Neutrophil (primary cell): ENCODE data around the gene ACAD8.

Source experiments
- H3K27ac ChIP-seq: fragments of 200-600 bp; sonication (generic); 2 replicates; pipeline ENCODE4 v1.5.1; 2016; ENCODE audit warnings: mild to moderate bottlenecking, moderate library complexity
- H3K27me3 ChIP-seq: fragments of 200-600 bp; sonication (generic); 2 replicates; pipeline ENCODE4 v1.6.0; 2016; ENCODE audit warnings: mild to moderate bottlenecking
- H3K36me3 ChIP-seq: fragments of 200-600 bp; sonication (generic); 2 replicates; pipeline ENCODE4 v1.5.1; 2017
- H3K4me1 ChIP-seq, 2 experiments: fragments of 200-600 bp in 1 of 2; sonication (generic) in 1 of 2; 1 replicate in 1 of 2; 2 replicates in 1 of 2; pipeline versions ENCODE4 v1.5.1 to v1.6.1; 2013 to 2016; ENCODE audit warnings: low read depth in 1 of 2, low read length in 1 of 2, mild to moderate bottlenecking in 1 of 2, moderate library complexity in 1 of 2; ENCODE audit not compliant: control insufficient read depth in 1 of 2, insufficient read depth in 1 of 2
- H3K4me3 ChIP-seq, 2 experiments: fragments of 200-600 bp in 1 of 2; sonication (generic) in 1 of 2; 1 replicate in 1 of 2; 2 replicates in 1 of 2; pipeline ENCODE4 v1.5.1; 2013 to 2016; ENCODE audit warnings: low read depth in 1 of 2, low read length in 1 of 2, mild to moderate bottlenecking in 1 of 2, moderate library complexity in 1 of 2
- H3K9me3 ChIP-seq: fragments of 200-600 bp; sonication (generic); 2 replicates; pipeline ENCODE4 v1.5.1; 2016
- TF ChIP-seq, protein P1 (sequence below): fragments of 200-600 bp; sonication (generic); IDR thresholded peaks from 2 replicates; pipeline ENCODE4 v1.5.1; 2016; ENCODE audit warnings: antibody characterized with exemption

ACAD8 gene

DNA sequence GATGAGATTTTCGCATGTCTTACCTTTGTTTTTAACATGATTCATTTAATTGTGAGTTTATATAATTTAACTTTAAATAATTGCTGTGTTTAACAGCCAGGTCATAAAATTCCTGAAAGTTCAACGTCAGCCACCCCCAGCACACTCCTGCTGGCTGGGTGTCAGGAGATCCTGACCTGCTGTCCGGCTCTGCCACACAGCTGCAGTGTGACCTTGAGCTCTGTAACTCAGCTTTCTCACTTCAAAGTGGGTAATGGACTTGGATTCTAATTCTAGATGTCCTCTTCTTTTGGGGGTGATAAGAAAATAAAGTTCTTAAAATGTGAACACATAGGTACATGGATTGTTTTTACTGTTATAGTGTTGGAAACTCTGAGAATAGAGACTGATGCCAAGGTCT lies 18.0 kb upstream of the ACAD8 start:
- TF ChIP-seq, protein P1, sequence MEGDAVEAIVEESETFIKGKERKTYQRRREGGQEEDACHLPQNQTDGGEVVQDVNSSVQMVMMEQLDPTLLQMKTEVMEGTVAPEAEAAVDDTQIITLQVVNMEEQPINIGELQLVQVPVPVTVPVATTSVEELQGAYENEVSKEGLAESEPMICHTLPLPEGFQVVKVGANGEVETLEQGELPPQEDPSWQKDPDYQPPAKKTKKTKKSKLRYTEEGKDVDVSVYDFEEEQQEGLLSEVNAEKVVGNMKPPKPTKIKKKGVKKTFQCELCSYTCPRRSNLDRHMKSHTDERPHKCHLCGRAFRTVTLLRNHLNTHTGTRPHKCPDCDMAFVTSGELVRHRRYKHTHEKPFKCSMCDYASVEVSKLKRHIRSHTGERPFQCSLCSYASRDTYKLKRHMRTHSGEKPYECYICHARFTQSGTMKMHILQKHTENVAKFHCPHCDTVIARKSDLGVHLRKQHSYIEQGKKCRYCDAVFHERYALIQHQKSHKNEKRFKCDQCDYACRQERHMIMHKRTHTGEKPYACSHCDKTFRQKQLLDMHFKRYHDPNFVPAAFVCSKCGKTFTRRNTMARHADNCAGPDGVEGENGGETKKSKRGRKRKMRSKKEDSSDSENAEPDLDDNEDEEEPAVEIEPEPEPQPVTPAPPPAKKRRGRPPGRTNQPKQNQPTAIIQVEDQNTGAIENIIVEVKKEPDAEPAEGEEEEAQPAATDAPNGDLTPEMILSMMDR, result no peak
- peaks cover 28 to 30% of the 10 kb centered on the region in 2 experiments for H3K4me1 ChIP-seq
- peaks cover 58% of the 10 kb centered on the region for H3K36me3 ChIP-seq
- no peak overlapping the region for H3K4me3 ChIP-seq
- H3K9me3 ChIP-seq, result no peaks in the 10 kb centered on the region
- no peaks in the 10 kb centered on the region for H3K27me3 ChIP-seq
- no peak overlapping the region for H3K27ac ChIP-seq

DNA sequence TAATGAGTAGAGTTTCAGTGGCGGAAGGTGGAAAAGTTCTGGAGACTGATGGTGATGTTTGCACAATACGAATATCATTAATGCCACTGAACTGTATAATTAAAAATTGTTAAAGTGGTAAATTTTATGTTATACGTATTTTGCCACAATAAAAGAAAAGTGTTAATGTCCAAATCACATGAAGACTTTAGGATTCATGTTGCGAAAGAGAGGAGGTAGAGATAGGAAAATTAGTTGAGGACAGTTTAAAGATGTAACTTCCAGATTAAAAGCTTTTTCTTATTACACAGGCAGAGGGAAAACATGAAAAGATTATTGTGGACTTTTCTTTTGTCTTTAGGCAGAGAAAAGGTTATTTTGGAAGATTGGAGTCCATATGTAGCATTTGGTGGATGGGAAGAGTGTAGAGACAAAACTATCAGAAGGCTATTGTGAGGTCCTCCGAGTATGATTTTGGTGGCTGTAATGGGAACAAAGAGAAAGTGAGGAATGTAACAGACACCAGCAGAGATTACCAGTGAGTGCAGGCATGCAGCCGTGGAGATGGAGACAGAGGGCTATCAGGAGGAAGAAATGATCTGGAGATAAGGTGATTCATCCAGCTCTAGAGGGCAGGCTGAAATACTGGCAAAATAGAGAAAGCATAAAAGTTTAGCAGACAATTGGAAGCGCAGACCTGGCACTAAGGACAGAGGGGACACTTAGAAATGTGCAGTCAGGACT lies 16.4 kb upstream of the ACAD8 start:
- Histone ChIP-seq H3K36me3 (peaks cover 72% of the 10 kb centered on the region), H3K27ac (no peak overlapping the region), H3K4me3 (no peak overlapping the region), H3K27me3 (no peaks in the 10 kb centered on the region), H3K9me3 (no peaks in the 10 kb centered on the region), H3K4me1 (peaks cover 15 to 18% of the 10 kb centered on the region in 2 experiments)
- TF ChIP-seq, protein P1, result no peak

DNA sequence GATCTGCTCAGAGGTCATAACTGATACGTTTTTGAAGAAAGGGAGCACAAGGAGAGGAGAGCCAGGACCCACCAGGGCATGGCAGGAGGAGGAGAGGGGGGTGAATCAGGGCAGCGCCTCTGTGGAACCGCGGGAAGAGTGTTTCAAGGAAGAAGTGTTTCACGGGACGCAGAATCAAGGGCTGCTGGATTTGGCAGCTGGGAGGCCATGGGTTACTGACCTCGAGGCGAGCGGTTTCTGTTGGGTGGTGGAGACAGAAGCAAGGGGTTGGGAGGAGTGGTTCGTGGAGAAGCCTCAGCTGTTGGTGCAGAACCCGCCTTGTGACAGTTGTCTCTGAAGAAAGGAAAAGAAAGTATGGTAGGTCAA lies 15.8 kb upstream of the ACAD8 start:
- Histone ChIP-seq H3K36me3 (peaks cover 74% of the 10 kb centered on the region), H3K27ac (no peak overlapping the region), H3K4me3 (no peak overlapping the region), H3K27me3 (no peaks in the 10 kb centered on the region), H3K4me1 (peaks cover 15 to 18% of the 10 kb centered on the region in 2 experiments), H3K9me3 (no peaks in the 10 kb centered on the region)
- TF ChIP-seq, protein P1, result no peak

DNA sequence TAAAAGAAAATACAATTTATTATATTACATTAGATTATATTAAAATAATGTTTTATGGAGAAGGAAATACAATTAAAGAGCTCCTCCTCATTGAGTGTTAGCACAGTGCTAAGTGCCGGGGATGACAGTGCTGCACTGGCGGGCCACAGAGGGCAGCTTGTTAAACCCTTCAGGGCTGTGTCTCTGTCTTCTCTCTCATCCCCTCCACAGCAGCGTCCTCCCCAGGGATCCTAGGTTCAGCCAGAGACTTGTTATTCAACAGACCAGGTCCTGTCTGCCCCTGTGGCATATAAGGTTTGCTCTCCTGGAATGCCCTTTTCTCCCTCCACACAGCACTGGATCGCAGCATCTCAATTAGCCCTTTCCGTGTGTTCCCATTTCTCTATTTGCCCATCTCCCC lies 14.4 kb upstream of the ACAD8 start:
- no peaks in the 10 kb centered on the region for H3K9me3 ChIP-seq
- no peak overlapping the region for H3K4me3 ChIP-seq
- no peaks in the 10 kb centered on the region for H3K27me3 ChIP-seq
- peaks cover 88% of the 10 kb centered on the region for H3K36me3 ChIP-seq
- no peak overlapping the region for H3K27ac ChIP-seq
- peaks cover 14% of the 10 kb centered on the region in 2 experiments for H3K4me1 ChIP-seq
- TF ChIP-seq, protein P1, result no peak

DNA sequence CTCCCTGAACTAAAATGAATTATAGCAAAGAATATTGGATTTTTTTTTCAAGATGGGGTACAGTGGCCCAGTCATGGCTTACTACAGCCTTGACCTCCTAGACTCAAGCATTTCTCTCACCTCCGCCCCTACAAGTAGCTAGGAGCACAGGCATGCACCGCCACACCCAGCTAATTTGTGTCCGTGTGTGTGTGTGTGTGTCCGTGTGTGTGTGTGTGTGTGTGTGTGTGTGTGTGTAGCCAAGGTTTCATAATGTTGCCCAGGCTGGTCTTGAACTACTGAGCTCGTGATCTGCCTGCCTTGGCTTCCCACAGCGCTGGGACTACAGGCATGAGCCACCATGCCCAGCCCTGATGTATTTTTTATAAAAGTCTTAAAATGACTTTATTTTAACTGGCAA lies 12.8 kb upstream of the ACAD8 start:
- no peak overlapping the region for H3K27ac ChIP-seq
- H3K4me1 ChIP-seq, result peaks cover 14% of the 10 kb centered on the region in 2 experiments
- peaks cover 94% of the 10 kb centered on the region for H3K36me3 ChIP-seq
- no peak overlapping the region for H3K4me3 ChIP-seq
- H3K27me3 ChIP-seq, result no peaks in the 10 kb centered on the region
- TF ChIP-seq, protein P1, result no peak
- H3K9me3 ChIP-seq, result no peaks in the 10 kb centered on the region
